Hair follicle dermal papilla cell (primary cell): ENCODE measurements around the gene CISH. TPM values are rescaled to one million over a fixed set of nuclear protein-coding genes. Genes with fewer than 3 reads are reported as not detected.

Experiments used
- total RNA-seq: library from RNA; depleted of rRNA; stranded (reverse); fragments of >200 nt; gene quantifications from 2 replicates; pipeline ENCODE4 v1.2.3, GENCODE V29; 2012

CISH gene
- total RNA-seq, result 1.3 and 2.3 TPM in 2 replicates

GRCh38 chr3:50611464-50612233, at the start of gene CISH:
Gene CISH, minus strand, starts transcription at chr3:50611774. Its CDS starts 124 bp downstream, at chr3:50611650.

GRCh38 chr3:50617096-50617791, 5.7 kb upstream of the CISH start, which contains the start of gene MAPKAPK3:
Gene MAPKAPK3, plus strand, starts transcription at chr3:50617151. Its CDS starts 415 bp downstream, at chr3:50617566.

GRCh38 chr3:50568947-50569749, 42.4 kb downstream of the CISH start, which contains the start of gene HEMK1:
Gene HEMK1, plus strand, starts transcription at chr3:50569522. Its CDS starts 1,583 bp downstream, at chr3:50571105.

GRCh38 chr3:50567386-50568167, 44.0 kb downstream of the CISH start, which contains the start of gene C3orf18:
Gene C3orf18, minus strand, starts transcription at chr3:50567747. Its CDS starts 2,048 bp downstream, at chr3:50565699.

Other genes starting within 250 kb of the CISH start
- gene CACNA2D2, start 108.1 kb downstream of the CISH start, total RNA-seq, result 0.12 TPM in 1 of 2 replicates, not detected in the other
- 28.6 and 35.6 TPM in 2 replicates for gene C3orf18, start 44.0 kb downstream of the CISH start, total RNA-seq
- 13.3 and 16.6 TPM in 2 replicates for gene HEMK1, start 42.3 kb downstream of the CISH start, total RNA-seq
- 54.0 and 61.0 TPM in 2 replicates for gene MAPKAPK3, start 5.4 kb upstream of the CISH start, total RNA-seq
- gene DOCK3, start 63.2 kb upstream of the CISH start, total RNA-seq, result 0.16 and 0.24 TPM in 2 replicates